Loucy (cell line): ENCODE data around the gene SLC29A1.

Experiments used
- H2AFZ ChIP-seq: fragments of 200-600 bp; sonication (generic); 2 replicates; pipeline ENCODE4 v1.6.0; 2016; ENCODE audit warnings: antibody characterized with exemption, mild to moderate bottlenecking, low read length, moderate library complexity
- H3F3A ChIP-seq: fragments of 200-600 bp; 2 replicates; pipeline ENCODE4 v1.6.0; 2016; ENCODE audit warnings: antibody characterized with exemption, low read depth, mild to moderate bottlenecking
- H3K27me3 ChIP-seq: fragments of 200-600 bp; sonication (generic); 2 replicates; pipeline ENCODE4 v1.6.1; 2014; ENCODE audit warnings: low read length, mild to moderate bottlenecking; ENCODE audit not compliant: insufficient read depth, poor library complexity, severe bottlenecking
- H3K36me3 ChIP-seq: fragments of 200-600 bp; sonication (generic); 2 replicates; pipeline ENCODE4 v1.6.1; 2016; ENCODE audit warnings: low read length; ENCODE audit not compliant: insufficient read depth
- H3K4me1 ChIP-seq: fragments of 200-600 bp; sonication (generic); 2 replicates; pipeline ENCODE4 v1.5.1; 2014; ENCODE audit warnings: low read length, mild to moderate bottlenecking; ENCODE audit not compliant: insufficient read depth, poor library complexity, severe bottlenecking
- H3K4me2 ChIP-seq: fragments of 200-600 bp; sonication (generic); 2 replicates; pipeline ENCODE4 v1.6.0; 2014; ENCODE audit warnings: antibody characterized with exemption, low read length, low read depth, mild to moderate bottlenecking; ENCODE audit not compliant: poor library complexity, severe bottlenecking
- H3K4me3 ChIP-seq: fragments of 200-600 bp; sonication (generic); 2 replicates; pipeline ENCODE4 v1.5.1; 2014; ENCODE audit warnings: low read length, mild to moderate bottlenecking, mixed read lengths; ENCODE audit not compliant: poor library complexity, severe bottlenecking
- H3K79me2 ChIP-seq: fragments of 200-600 bp; sonication (generic); 2 replicates; pipeline ENCODE4 v1.6.1; 2014; ENCODE audit warnings: low read length; ENCODE audit not compliant: insufficient read depth
- H3K9ac ChIP-seq: fragments of 200-600 bp; sonication (generic); 2 replicates; pipeline ENCODE4 v1.6.0; 2014; ENCODE audit warnings: mild to moderate bottlenecking, low read depth, low read length, moderate library complexity; ENCODE audit not compliant: poor library complexity, severe bottlenecking
- H3K9me2 ChIP-seq: fragments of 200-600 bp; sonication (generic); replicated peaks from 2 replicates; pipeline ENCODE4 v1.6.1; 2016; ENCODE audit warnings: low read depth, low read length, mixed read lengths
- H3K9me3 ChIP-seq: fragments of 200-600 bp; sonication (generic); 2 replicates; pipeline ENCODE4 v1.6.1; 2014; ENCODE audit warnings: mild to moderate bottlenecking, antibody characterized with exemption, low read length, low read depth; ENCODE audit not compliant: insufficient read depth
- H4K20me1 ChIP-seq: fragments of 200-600 bp; sonication (generic); 2 replicates; pipeline ENCODE4 v1.6.0; 2014; ENCODE audit warnings: antibody characterized with exemption, low read length, mild to moderate bottlenecking; ENCODE audit not compliant: insufficient read depth, poor library complexity, severe bottlenecking
- EZH2phosphoT487 ChIP-seq: fragments of 200-600 bp; IDR thresholded peaks from 2 replicates; pipeline ENCODE4 v1.6.1; 2018; ENCODE audit warnings: antibody characterized with exemption, mild to moderate bottlenecking, moderate library complexity, borderline replicate concordance
- TF ChIP-seq, protein P1 (sequence below): fragments of 200-600 bp; sonication (generic); conservative IDR thresholded peaks from 2 replicates; pipeline ENCODE4 v1.5.1; 2014; ENCODE audit warnings: mild to moderate bottlenecking, antibody characterized with exemption, low read length

Gene SLC29A1

DNA sequence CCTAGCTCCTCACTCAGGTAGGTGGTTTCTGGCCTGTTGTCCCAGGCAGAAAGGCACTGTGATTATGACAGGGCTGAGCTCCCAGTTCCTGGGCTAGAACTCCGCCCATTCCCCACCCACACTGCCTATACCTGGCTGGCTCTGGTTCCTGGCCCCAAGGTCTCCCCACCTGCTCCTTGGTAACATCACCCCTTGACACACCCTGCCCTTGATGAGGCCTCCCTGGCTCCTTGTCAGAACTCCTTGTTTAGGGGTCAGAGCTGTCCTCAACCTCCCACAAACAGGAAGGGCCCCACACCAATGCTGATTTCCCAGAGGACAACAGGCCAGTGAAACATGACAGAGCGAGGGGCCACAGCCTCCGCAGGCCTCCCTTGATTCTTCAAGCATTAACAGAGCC is 22.2 kb upstream of the SLC29A1 start:
- Histone ChIP-seq H3K27me3 (no peaks in the 10 kb centered on the region), H3K9ac (peak overlapping the region; percentile 19), H2AFZ (peak overlapping the region; percentile 59; the same call in 1 of the 2 replicates), H3K4me3 (no peak overlapping the region), H3K4me2 (peak overlapping the region; percentile 20), H3K4me1 (peaks cover 26% of the 10 kb centered on the region), H3K9me2 (no peaks in the 10 kb centered on the region), H3F3A (no peaks in the 10 kb centered on the region), H3K79me2 (no peaks in the 10 kb centered on the region), H4K20me1 (no peaks in the 10 kb centered on the region), H3K36me3 (no peaks in the 10 kb centered on the region), H3K9me3 (no peaks in the 10 kb centered on the region)
- TF ChIP-seq, protein P1, sequence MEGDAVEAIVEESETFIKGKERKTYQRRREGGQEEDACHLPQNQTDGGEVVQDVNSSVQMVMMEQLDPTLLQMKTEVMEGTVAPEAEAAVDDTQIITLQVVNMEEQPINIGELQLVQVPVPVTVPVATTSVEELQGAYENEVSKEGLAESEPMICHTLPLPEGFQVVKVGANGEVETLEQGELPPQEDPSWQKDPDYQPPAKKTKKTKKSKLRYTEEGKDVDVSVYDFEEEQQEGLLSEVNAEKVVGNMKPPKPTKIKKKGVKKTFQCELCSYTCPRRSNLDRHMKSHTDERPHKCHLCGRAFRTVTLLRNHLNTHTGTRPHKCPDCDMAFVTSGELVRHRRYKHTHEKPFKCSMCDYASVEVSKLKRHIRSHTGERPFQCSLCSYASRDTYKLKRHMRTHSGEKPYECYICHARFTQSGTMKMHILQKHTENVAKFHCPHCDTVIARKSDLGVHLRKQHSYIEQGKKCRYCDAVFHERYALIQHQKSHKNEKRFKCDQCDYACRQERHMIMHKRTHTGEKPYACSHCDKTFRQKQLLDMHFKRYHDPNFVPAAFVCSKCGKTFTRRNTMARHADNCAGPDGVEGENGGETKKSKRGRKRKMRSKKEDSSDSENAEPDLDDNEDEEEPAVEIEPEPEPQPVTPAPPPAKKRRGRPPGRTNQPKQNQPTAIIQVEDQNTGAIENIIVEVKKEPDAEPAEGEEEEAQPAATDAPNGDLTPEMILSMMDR, result no peak
- no peak for TF ChIP-seq EZH2phosphoT487

GRCh38 chr6:44201638-44202303 is 21.6 kb upstream of the SLC29A1 start:
- Histone ChIP-seq H3K4me2 (no peak overlapping the region), H3K4me3 (no peak overlapping the region), H3K27me3 (no peaks in the 10 kb centered on the region), H2AFZ (peak overlapping the region; percentile 59; the same call in 1 of the 2 replicates), H3K9me3 (no peaks in the 10 kb centered on the region), H3K9ac (no peak overlapping the region), H3K79me2 (no peaks in the 10 kb centered on the region), H4K20me1 (no peaks in the 10 kb centered on the region), H3K9me2 (no peaks in the 10 kb centered on the region), H3K36me3 (no peaks in the 10 kb centered on the region), H3F3A (no peaks in the 10 kb centered on the region), H3K4me1 (peaks cover 26% of the 10 kb centered on the region)
- TF ChIP-seq EZH2phosphoT487, result no peak
- TF ChIP-seq, protein P1, result no peak

DNA sequence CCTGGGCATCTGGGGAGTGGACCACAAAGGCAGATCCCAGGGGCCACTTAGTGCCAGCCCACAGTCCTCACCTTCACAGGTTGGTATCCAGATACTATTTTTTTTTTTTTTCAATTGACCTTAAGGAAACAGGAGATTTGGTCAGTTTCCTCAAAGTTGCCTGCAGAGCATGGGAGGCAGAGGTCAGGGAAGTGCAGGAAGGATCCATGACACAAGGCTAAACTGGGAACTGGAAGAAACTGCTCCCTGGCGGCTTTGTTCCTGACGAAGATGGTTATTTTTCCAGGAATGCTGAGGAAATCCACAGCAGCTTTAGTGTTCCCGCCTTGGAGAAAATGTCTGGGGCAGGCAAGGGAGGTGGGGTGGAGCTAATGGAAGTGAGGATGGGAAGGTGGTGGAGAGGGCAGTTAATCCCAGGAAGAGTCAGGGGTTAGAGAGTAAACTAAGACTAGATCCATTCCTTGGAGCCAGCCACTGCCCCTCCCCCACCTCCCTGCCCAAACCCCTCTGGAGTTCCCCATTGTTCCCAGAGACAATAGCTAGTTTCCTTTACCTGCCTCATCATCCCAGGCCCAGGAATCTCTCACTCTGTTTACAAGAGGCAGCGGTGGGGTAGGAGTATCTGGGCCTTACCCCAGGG is 20.9 kb upstream of the SLC29A1 start:
- Histone ChIP-seq H3K4me2 (no peak overlapping the region), H3K79me2 (no peaks in the 10 kb centered on the region), H3K27me3 (no peaks in the 10 kb centered on the region), H3F3A (no peaks in the 10 kb centered on the region), H3K36me3 (no peaks in the 10 kb centered on the region), H3K9ac (no peak overlapping the region), H3K4me1 (peaks cover 26% of the 10 kb centered on the region), H2AFZ (no peak overlapping the region), H3K9me3 (no peaks in the 10 kb centered on the region), H3K9me2 (no peaks in the 10 kb centered on the region), H3K4me3 (no peak overlapping the region), H4K20me1 (no peaks in the 10 kb centered on the region)
- TF ChIP-seq EZH2phosphoT487, result no peak
- TF ChIP-seq, protein P1, result no peak
